KMS-11 (cell line): ENCODE results near the gene RHCG.

Source experiments
- H2AFZ ChIP-seq: fragments of 200-600 bp; sonication (generic); 2 replicates; pipeline ENCODE4 v1.6.1; 2016; ENCODE audit warnings: antibody characterized with exemption, mixed run types, low read depth
- H3K27ac ChIP-seq: fragments of 200-600 bp; sonication (generic); 2 replicates; pipeline ENCODE4 v1.6.1; 2016; ENCODE audit warnings: mild to moderate bottlenecking, mixed run types
- H3K27me3 ChIP-seq: fragments of 200-600 bp; sonication (generic); 2 replicates; pipeline ENCODE4 v1.6.1; 2017; ENCODE audit warnings: mild to moderate bottlenecking, low read depth, mixed run types, moderate library complexity; ENCODE audit not compliant: insufficient read depth
- H3K36me3 ChIP-seq: fragments of 200-600 bp; sonication (generic); 2 replicates; pipeline ENCODE4 v1.6.1; 2017; ENCODE audit warnings: mild to moderate bottlenecking, mixed run types; ENCODE audit not compliant: insufficient read depth
- H3K4me1 ChIP-seq: fragments of 200-600 bp; sonication (generic); 2 replicates; pipeline ENCODE4 v1.6.1; 2016; ENCODE audit warnings: mild to moderate bottlenecking, low read depth, mixed run types; ENCODE audit not compliant: poor library complexity, severe bottlenecking
- H3K4me2 ChIP-seq: fragments of 200-600 bp; sonication (generic); 2 replicates; pipeline ENCODE4 v1.7.0; 2016; ENCODE audit warnings: mild to moderate bottlenecking, mixed run types
- H3K4me3 ChIP-seq: fragments of 200-600 bp; sonication (generic); IDR thresholded peaks from 2 replicates; pipeline ENCODE4 v1.6.1; 2017; ENCODE audit warnings: low read depth, low read length, mixed read lengths; ENCODE audit not compliant: insufficient read depth
- H3K79me2 ChIP-seq: fragments of 200-600 bp; sonication (generic); 2 replicates; pipeline ENCODE4 v1.6.1; 2016; ENCODE audit warnings: low read depth, mixed run types; ENCODE audit not compliant: insufficient read depth
- H3K9ac ChIP-seq: fragments of 200-600 bp; sonication (generic); 2 replicates; pipeline ENCODE4 v1.6.1; 2016; ENCODE audit warnings: mild to moderate bottlenecking, mixed run types
- H4K20me1 ChIP-seq: fragments of 200-600 bp; sonication (generic); 2 replicates; pipeline ENCODE4 v1.6.1; 2016; ENCODE audit warnings: mild to moderate bottlenecking, mixed run types; ENCODE audit not compliant: insufficient read depth
- TF ChIP-seq, protein P1 (sequence below): fragments of 200-600 bp; sonication (generic); conservative IDR thresholded peaks from 2 replicates; pipeline ENCODE4 v1.6.1; 2017; ENCODE audit warnings: low read depth, mild to moderate bottlenecking, antibody characterized with exemption, low read length, moderate library complexity, mixed read lengths

Gene RHCG

DNA sequence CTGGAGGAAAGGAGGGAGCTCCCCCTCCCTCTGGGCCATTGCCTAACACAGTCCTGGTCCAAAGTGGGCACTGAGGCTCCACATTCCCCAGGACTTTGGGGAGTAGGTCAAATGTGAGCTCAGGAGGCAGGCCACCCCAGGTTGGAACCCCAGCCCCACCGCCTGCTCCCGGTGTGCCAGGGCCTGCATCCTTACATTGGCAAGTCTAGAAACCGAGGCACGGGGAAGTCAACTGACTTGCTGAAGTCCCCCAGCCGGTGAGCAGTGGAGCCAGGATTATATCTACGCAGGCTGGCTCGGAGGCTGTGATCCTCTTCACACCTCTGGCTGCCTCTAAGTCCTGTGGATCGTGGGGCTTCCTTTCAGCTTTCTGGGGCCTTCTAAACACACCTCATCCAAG lies 48.7 kb downstream of the RHCG start:
- H3K4me2 ChIP-seq, result no peak overlapping the region
- TF ChIP-seq, protein P1, sequence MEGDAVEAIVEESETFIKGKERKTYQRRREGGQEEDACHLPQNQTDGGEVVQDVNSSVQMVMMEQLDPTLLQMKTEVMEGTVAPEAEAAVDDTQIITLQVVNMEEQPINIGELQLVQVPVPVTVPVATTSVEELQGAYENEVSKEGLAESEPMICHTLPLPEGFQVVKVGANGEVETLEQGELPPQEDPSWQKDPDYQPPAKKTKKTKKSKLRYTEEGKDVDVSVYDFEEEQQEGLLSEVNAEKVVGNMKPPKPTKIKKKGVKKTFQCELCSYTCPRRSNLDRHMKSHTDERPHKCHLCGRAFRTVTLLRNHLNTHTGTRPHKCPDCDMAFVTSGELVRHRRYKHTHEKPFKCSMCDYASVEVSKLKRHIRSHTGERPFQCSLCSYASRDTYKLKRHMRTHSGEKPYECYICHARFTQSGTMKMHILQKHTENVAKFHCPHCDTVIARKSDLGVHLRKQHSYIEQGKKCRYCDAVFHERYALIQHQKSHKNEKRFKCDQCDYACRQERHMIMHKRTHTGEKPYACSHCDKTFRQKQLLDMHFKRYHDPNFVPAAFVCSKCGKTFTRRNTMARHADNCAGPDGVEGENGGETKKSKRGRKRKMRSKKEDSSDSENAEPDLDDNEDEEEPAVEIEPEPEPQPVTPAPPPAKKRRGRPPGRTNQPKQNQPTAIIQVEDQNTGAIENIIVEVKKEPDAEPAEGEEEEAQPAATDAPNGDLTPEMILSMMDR, result no peak
- H3K79me2 ChIP-seq, result no peaks in the 10 kb centered on the region
- H3K27me3 ChIP-seq, result 0 out of 2 replicates have a peak, but pooled peaks cover 4% of the 10 kb centered on the region
- H3K4me1 ChIP-seq, result peaks cover 3% of the 10 kb centered on the region
- no peaks in the 10 kb centered on the region for H3K36me3 ChIP-seq
- H3K4me3 ChIP-seq, result no peak overlapping the region
- no peak overlapping the region for H3K27ac ChIP-seq
- H3K9ac ChIP-seq, result no peak overlapping the region
- H2AFZ ChIP-seq, result no peak overlapping the region
- H4K20me1 ChIP-seq, result no peaks in the 10 kb centered on the region

DNA sequence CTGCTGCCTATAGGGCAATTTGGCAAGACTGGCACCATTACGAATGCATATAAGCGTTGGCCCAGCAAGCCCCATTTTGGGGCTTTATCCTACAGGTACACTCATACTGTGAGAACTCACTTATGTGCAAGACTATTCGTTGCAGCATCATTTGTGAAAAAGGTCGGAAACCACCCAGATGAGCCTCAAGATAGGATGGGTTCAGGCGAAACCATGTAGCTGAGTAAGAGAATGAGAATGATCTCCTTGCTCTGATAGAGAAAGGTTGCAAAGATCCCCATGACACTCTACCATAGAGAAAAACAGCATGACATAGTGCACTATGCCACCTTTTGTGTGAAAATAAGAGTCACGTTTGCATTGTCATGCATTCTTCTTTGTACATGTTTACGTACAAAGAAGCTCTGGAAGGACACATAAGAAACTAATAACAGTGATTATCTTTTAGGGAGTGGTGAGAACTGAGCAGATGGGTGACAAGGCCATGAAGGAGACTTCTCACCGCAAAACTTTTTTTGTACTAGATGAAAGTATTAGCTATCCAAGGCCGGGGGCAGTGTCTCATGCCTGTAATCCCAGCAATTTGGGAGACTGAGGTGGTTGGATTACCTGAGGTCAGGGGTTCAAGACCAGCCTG lies 50.0 kb downstream of the RHCG start:
- H3K27me3 ChIP-seq, result 0 out of 2 replicates have a peak, but pooled peaks cover 4% of the 10 kb centered on the region
- H3K9ac ChIP-seq, result no peak overlapping the region
- no peak overlapping the region for H3K27ac ChIP-seq
- no peaks in the 10 kb centered on the region for H3K79me2 ChIP-seq
- H2AFZ ChIP-seq, result no peak overlapping the region
- H4K20me1 ChIP-seq, result no peaks in the 10 kb centered on the region
- no peak overlapping the region for H3K4me2 ChIP-seq
- H3K36me3 ChIP-seq, result no peaks in the 10 kb centered on the region
- no peak overlapping the region for H3K4me3 ChIP-seq
- TF ChIP-seq, protein P1, result no peak
- H3K4me1 ChIP-seq, result no peaks in the 10 kb centered on the region

DNA sequence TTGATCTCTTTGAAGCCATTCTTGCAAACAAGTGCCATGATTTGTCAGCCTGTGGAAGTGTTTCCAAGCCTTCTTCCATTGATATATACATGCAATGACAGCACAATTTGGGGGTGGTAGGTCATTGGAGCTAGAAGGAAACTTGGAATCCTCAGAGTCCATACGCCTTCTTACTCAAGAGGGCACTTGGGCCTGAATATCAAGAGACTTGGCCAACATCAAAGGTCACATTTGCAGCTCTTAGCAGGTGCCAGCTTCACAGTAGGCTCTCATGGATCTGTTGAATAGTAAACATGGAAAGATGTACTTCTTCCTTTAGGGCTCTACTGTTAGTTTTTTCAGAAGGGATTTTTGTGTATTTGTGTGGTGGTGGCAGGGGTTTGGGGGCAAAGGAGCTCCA lies 50.9 kb downstream of the RHCG start:
- Histone ChIP-seq H3K4me3 (no peak overlapping the region), H3K9ac (no peak overlapping the region), H3K27ac (no peak overlapping the region), H3K79me2 (no peaks in the 10 kb centered on the region), H3K27me3 (peaks cover 2% of the 10 kb centered on the region; the same call in 1 of the 2 replicates), H3K4me1 (no peaks in the 10 kb centered on the region), H3K4me2 (no peak overlapping the region), H3K36me3 (no peaks in the 10 kb centered on the region), H4K20me1 (no peaks in the 10 kb centered on the region), H2AFZ (no peak overlapping the region)
- TF ChIP-seq, protein P1, result no peak

DNA sequence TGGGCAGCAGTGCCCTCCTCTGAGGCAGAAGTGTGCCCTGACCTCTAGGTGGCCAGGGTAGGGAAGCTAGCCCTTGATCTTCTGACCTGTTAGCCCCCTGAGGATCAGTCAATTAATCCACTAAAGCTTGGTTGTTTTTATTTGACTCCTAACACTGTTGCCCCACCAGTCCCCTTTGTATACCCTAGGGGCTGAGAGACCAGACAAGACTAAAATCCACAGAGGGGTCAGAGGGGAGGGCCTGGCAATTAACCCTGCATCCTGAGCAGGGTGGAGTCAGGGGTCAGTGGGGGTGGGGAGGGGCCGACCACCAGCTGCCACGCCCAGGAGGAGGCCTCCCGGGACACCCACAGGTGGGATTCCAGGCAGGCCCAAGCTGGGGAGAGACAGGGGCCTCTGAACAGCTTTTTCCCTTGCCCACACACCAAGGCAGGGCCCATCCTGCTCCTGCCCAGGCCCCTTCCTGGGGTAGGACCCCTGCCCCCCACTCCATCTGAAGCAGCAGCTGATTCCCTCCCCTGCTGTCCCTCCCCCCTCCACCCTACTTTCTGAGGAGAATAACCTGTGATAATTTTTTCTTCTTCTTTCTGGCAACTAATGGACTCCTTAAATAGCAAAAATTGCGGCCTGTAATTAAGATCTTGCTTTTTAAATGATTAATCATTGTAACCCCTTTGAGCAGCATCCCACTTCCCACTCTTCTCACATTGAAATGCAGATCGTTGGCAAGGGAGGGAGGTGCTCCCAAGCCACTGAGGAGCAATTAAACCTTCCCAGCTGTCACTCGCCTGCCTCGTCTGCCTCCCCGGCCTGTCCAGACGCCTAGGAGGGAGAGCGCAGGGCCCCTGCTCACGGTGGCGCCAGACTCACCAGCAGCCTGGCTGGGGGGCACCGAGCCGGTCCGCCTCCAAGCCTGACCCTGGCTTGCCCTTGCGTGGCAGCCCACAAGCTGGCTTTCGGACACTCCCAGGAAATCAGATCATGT lies 51.9 kb downstream of the RHCG start:
- TF ChIP-seq, protein P1, result no peak
- Histone ChIP-seq H3K4me2 (no peak overlapping the region), H2AFZ (no peak overlapping the region), H3K4me1 (no peaks in the 10 kb centered on the region), H4K20me1 (no peaks in the 10 kb centered on the region), H3K36me3 (no peaks in the 10 kb centered on the region), H3K4me3 (no peak overlapping the region), H3K79me2 (no peaks in the 10 kb centered on the region), H3K27me3 (peaks cover 5% of the 10 kb centered on the region; the same call in 1 of the 2 replicates), H3K9ac (no peak overlapping the region), H3K27ac (no peak overlapping the region)
